ENCODE data around the gene NFIX. TPM values are rescaled to one million over a fixed set of nuclear protein-coding genes. Genes with fewer than 3 reads are reported as not detected.

NFIX gene
- total and polyA plus RNA-seq, 2 of the 13 experiments (the other 11 are each of a cell fraction or from before 2014, with no cell fraction given): 3.4 to 5.4 TPM

- TF ChIP-seq ZNF136 (CRISPR knock-in tag; IDR thresholded peaks at IDR 0.05; ENCODE audit: low read depth): no peak
- TF ChIP-seq MIER3 (CRISPR knock-in tag; IDR thresholded peaks at IDR 0.05; ENCODE audit: borderline replicate concordance): peak; percentile 18; the same call in 1 of the 2 replicates
- no peak for TF ChIP-seq ZNF292 (CRISPR knock-in tag; IDR thresholded peaks at IDR 0.05; ENCODE audit: borderline replicate concordance, low read depth)
- TF ChIP-seq ZNF407 (CRISPR knock-in tag; IDR thresholded peaks at IDR 0.05; ENCODE audit: not compliant biosample characterization): peak; percentile 86
- TF ChIP-seq HNF1A (IDR thresholded peaks at IDR 0.05; ENCODE audit: low read depth): no peak
- TF ChIP-seq HNF1A (CRISPR knock-in tag; IDR thresholded peaks at IDR 0.05; ENCODE audit: borderline replicate concordance): 0 out of 2 replicates have a peak, but pooled peaks have one; percentile 25
- TF ChIP-seq LRRFIP1 (CRISPR knock-in tag; conservative IDR thresholded peaks at IDR 0.05): no peak
- TF ChIP-seq SALL2 (CRISPR knock-in tag; IDR thresholded peaks at IDR 0.05): no peak; the same call in 1 of the 2 replicates
- no peak for TF ChIP-seq ZNF644 (CRISPR knock-in tag; IDR thresholded peaks at IDR 0.05; ENCODE audit: low read depth)
- TF ChIP-seq HOXA5 (CRISPR knock-in tag; IDR thresholded peaks at IDR 0.05): peak; percentile 32; the same call in 1 of the 2 replicates
- TF ChIP-seq ZNF652 (CRISPR knock-in tag; IDR thresholded peaks at IDR 0.05; ENCODE audit: borderline replicate concordance, low read depth): no peak
- no peak for TF ChIP-seq THYN1 (CRISPR knock-in tag; IDR thresholded peaks at IDR 0.05; ENCODE audit: borderline replicate concordance, low read depth)
- no peak for TF ChIP-seq ZFYVE20 (CRISPR knock-in tag; IDR thresholded peaks at IDR 0.05; ENCODE audit: borderline replicate concordance, low read depth)
- TF ChIP-seq ZNF550 (CRISPR knock-in tag; IDR thresholded peaks at IDR 0.05; ENCODE audit: borderline replicate concordance): no peak
These were observed 1.3 kb downstream of the NFIX start (continued) for GRCh38 chr19:12996406-12997094.
